Neural cell (in vitro differentiated cells): ENCODE data around the gene CCDC85C.

ENCODE experiments used
- EP300 ChIP-seq: fragments of 450-650 bp; conservative IDR thresholded peaks from 2 replicates; pipeline ENCODE4 v1.6.1; 2014; ENCODE audit warnings: antibody characterized with exemption, mild to moderate bottlenecking, moderate library complexity; ENCODE audit not compliant: poor library complexity, severe bottlenecking
- EZH2 ChIP-seq: fragments of 200-600, 300-800 bp; shearing (Covaris generic), sonication (generic); IDR thresholded peaks from 2 replicates; pipeline ENCODE4 v1.6.1; 2014; ENCODE audit warnings: antibody characterized with exemption, low read length, borderline replicate concordance, mild to moderate bottlenecking; ENCODE audit not compliant: insufficient read depth, poor library complexity, severe bottlenecking
- TF ChIP-seq, protein P1 (sequence below): fragments of 450-650 bp; IDR thresholded peaks from 2 replicates; pipeline ENCODE4 v1.5.1; 2014; ENCODE audit warnings: antibody characterized with exemption, mild to moderate bottlenecking, moderate library complexity; ENCODE audit not compliant: poor library complexity, severe bottlenecking

DNA sequence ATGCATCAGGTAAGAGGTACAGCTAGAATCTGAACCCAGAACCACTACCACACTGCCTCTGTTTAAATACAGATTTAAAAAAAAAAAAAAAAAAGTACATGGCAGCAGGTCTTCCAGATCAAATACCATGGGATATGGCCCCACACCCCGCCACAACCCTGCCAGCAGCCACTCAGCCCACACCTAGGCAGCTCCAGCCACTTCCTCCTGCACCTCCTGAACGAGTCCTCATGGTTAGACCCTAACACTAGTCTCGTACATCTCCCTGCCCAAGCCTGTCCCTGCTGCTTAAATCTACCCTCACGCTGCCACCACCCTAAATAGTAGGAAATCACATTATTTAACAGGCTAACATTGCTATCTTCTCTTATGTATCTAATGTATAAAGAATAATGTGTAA is 135.9 kb downstream of the CCDC85C start:
- TF ChIP-seq, protein P1, sequence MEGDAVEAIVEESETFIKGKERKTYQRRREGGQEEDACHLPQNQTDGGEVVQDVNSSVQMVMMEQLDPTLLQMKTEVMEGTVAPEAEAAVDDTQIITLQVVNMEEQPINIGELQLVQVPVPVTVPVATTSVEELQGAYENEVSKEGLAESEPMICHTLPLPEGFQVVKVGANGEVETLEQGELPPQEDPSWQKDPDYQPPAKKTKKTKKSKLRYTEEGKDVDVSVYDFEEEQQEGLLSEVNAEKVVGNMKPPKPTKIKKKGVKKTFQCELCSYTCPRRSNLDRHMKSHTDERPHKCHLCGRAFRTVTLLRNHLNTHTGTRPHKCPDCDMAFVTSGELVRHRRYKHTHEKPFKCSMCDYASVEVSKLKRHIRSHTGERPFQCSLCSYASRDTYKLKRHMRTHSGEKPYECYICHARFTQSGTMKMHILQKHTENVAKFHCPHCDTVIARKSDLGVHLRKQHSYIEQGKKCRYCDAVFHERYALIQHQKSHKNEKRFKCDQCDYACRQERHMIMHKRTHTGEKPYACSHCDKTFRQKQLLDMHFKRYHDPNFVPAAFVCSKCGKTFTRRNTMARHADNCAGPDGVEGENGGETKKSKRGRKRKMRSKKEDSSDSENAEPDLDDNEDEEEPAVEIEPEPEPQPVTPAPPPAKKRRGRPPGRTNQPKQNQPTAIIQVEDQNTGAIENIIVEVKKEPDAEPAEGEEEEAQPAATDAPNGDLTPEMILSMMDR, result no peak
- no peak for TF ChIP-seq EZH2
- no peak for TF ChIP-seq EP300
